ENCODE results near the gene ACVR2B.
A peak's percentile ranks its signal among the peaks of the same experiment; 100 is the strongest.

ACVR2B gene

DNA sequence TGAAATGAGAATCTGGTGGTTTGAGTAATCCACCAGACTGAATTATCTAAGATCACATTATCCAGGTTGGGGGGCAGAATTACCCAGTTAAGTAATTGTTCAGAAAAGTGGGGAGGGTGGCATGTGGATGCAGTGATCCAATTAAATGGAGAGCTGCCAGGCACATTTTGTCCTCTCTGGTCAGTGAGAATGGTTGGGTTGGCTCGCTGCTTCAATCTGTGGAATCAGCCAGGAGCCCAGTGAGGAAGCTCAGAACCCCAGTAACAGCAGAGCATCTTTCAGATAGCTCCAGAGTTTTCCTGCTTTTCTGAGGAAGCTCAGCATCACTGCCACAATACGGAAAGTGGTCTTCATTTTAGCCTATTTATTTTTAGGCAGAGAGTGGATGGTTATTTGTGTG lies 36.1 kb downstream of the ACVR2B start:
- no peak for DNase-seq

DNA sequence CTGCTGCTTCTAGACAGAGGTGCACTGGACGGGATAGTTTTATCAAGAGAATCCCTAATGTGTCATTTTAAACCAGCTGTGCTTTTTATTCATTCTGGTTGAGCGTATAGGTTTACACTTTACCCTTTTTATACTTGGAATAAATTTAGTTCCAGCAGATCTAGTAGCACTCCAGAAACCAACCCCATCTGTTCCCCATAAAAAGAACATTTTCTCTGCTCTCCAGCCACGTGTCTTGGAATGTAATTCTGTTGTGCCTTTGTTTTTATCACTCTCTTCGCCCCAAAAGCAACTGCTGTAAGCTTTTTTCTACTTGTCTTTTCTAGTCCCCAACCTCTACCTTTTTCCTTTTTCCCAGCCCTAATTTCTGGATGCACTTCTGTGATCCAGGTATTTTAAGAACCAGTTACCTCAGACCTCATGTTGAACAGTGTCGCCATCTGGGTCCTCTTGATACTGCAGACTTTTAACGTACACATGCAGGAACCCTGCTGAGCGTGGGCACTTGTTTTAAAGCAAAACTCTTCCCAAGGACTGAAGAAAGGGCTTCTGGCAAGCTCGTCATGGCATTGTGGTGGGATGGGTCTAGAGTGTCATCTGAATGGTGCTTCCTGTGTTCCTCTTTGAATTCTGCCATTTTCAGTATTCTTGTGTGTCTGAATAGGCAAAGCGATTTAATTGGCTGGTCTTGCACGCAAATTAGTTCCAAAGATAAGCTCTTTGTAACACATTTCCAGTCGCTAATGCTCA lies 36.8 kb downstream of the ACVR2B start:
- no peak for DNase-seq

DNA sequence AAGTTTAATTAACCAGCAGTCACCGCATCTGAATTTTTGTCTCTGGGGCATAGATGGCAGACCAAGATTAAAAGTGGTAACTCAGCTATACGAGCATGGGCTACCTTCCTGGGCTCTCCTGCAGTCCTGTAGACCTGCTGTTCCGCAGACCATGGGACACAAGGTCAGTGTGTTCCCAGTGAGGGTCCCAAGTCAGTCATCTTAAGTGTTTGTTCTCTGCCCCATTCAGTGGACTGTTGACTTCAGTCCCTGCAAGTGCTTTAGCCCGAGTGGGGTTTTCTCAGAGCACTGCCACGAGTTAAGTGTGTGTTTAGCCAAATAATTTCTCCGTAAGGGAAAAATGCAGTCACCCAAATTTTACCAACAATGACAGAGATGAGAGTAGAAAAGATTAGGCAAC lies 37.5 kb downstream of the ACVR2B start:
- DNase-seq, result no peak

DNA sequence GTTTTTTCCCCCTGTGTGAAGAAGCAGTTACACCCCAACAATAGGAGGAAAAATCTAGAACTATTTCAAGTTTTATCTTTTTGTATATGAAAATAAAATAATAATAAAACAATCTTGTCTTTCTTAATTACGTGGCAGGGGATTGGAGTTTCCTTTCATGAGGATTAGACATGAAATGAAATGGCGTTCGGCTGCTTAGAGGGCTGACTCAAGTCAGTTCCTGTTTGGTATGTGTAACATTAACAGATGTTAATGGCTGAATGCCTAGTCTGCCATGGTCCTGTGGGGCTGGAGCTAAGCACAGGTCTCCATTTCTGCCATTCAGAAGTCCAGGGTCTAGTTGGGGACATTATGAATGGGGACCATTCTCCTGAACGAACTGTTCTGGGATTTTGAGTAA lies 39.3 kb downstream of the ACVR2B start:
- no peak for DNase-seq

- DNase-seq, result peak; percentile 97
Measured at GRCh38 chr3:38496131-38496910, 42.6 kb downstream of the ACVR2B start, which contains the start of gene EXOG. Gene EXOG, plus strand, starts transcription at chr3:38496340. Its CDS starts 28 bp downstream, at chr3:38496368.

GRCh38 chr3:38497031-38497430 lies 43.3 kb downstream of the ACVR2B start:
- DNase-seq, result no peak

GRCh38 chr3:38500688-38501417 lies 47.2 kb downstream of the ACVR2B start:
- DNase-seq, result no peak

GRCh38 chr3:38507120-38507519 lies 53.4 kb downstream of the ACVR2B start:
- no peak for DNase-seq

DNA sequence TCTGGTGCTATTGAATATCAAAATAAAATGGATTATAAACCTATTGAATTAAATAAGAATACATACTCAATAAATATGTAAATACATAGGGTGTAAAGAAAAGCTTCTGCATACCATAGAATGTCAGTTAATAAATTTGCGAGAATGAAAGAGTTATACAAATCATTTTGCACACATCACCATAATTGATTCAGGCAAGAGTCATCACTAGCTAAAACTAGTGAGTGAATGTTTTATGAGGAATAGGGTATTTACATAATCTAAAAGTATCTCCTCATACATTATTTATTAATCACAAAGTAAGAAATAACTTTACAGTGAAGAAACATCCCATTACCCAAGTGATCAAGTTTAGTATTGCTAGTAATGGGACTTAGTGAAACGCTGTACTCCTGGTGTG lies 56.0 kb downstream of the ACVR2B start:
- no peak for DNase-seq

GRCh38 chr3:38510631-38511030 lies 56.9 kb downstream of the ACVR2B start:
- peak; percentile 9 for DNase-seq

DNA sequence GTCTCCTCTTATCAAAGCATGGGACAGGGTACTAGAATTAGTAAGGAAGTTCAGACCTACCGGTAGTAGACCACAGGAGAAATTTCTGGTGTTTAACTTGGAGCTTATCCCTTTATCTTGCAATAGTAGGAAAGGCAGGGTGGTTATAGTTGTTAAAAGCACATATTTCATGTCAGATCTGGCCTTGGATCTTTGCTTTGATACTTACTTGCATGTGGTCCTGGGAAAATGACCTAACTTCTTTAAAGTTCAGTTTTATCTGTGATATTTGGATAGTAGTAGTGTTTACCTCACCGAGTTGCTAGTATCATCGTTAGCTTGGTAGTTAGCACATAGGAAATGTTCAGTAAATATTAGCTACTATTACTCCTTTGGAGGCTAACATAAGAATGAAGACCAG lies 57.9 kb downstream of the ACVR2B start:
- DNase-seq, result no peak

DNA sequence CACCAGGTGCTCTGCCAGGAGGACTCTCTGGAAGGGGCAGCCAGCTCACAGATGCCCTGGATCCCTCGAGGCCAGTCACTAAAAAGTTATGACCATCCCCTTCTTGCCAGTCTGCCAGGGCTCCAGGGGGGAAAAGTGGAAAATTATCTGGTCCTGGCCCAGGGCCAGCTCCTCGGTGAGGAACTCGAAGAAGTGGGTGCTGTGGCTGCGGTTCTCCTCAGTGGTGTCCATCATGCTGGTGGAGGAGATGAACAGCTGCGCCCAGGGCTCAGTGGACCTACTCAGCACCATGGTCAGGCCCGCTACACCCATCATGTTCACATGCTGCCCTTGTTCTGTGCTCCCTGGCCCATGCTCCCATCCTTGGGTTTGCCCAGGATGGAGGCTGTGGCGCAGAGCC lies 61.7 kb downstream of the ACVR2B start:
- DNase-seq, result no peak

- no peak for DNase-seq
Measured at GRCh38 chr3:38516669-38517068, 63.0 kb downstream of the ACVR2B start.

DNA sequence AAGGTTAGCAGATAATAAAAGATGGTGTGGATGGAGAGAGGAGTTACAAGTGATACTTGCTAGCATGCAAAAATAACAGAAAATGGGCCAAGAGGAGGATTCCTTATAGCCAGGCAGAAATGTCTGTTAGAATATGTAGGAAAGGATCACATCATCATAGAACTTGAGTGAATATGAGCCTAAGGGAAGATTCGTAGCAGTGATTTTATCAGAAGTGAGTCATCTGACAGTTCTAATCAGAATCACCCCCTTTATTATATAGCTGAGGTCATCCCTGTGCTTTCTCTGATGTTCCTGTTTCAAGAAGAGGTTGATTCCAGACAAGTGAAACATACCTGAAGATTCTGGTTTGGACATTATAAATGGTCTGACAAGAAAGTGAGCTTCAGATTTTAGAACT lies 65.3 kb downstream of the ACVR2B start:
- no peak for DNase-seq

GRCh38 chr3:38519651-38520050 lies 66.0 kb downstream of the ACVR2B start:
- no peak for DNase-seq

DNA sequence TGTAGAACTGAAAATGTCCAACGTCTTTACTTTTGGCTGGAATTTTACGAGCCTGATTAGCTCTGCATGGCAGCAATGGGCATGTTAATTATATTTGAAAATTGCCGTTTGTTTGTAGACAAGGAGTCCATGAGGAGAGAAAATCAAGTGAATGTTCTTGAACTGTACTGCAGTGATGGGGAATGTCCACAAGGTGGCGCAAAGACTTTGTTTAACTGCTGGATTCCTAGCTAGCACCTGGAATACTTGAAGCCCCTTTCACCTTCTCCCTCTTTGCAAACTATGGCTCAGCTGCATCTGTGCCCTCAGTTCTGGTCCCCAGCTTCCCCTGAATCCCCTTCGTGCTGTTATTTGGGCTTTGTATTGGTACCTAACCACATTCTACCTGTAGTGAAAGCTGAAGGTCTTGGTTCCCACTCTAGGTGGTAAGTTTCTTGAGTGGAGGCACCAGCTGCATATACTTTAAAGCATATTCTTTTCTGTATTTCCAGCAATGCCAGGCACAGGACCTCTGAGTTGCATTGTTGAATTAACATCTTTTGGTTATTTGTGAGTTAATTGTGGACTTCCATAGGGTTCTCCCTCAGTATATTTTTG lies 67.8 kb downstream of the ACVR2B start:
- peak; percentile 74 for DNase-seq

DNA sequence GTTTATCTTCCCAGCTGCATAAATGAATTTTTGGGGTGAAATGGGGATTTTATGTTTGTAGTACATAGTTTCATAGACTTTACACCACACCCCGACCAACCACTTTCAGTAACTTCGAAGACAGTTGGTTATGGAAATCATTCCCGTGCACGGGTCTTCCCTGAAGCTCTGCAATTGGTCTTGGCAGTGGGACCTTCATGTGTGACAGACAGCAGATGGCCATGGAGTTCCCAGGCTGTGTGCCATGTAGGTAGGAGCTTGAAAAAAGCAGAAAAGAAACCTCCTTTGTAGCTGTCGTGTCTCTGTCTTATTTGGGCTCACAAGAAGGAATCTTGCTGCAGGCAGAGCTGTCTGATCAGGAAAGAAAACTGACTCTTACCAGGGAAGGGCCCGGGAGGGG lies 68.3 kb downstream of the ACVR2B start:
- DNase-seq, result no peak

- no peak for DNase-seq
Measured at GRCh38 chr3:38524141-38524739, 70.5 kb downstream of the ACVR2B start.

GRCh38 chr3:38526792-38527191 lies 73.1 kb downstream of the ACVR2B start:
- DNase-seq, result no peak

- DNase-seq, result peak; percentile 10
Measured at GRCh38 chr3:38528457-38528856, 74.8 kb downstream of the ACVR2B start.

DNA sequence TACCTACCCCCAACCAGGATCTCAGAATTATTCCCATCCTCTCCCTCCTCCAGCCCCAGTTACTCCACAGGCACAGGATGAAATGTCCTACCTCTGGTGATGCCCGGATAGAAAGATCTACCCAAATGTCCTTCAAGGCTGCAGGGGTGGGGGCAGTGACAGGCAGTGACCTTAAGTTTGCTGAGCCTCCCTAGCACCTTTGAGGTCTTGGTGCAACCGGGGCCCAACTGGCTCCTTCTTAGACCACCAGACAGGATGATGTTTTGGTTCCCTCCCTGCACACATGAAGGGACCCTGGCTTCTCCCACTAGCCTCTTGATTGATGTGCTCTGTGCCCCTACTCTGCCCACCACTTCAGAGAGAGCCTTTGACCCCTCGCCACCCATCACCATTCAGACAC lies 78.8 kb downstream of the ACVR2B start:
- no peak for DNase-seq

- DNase-seq, result no peak
Measured at GRCh38 chr3:38533285-38533976, 79.7 kb downstream of the ACVR2B start.

Measured in suppressor macrophage treated with lipopolysaccharide for 4 hours (primary cell).